Pancreas (tissue), 10 donors: Measurements from ENCODE around the gene FOXF2. TPM values are rescaled to one million over a fixed set of nuclear protein-coding genes. Genes with fewer than 3 reads are reported as not detected.
"Not testable (repeated sequence)": the region's sequence is repeated elsewhere in the genome, so short reads cannot be mapped to it uniquely, and the experiment has no call there.

Experiments
- ATAC-seq, 4 donors: fragments of 200-7000 bp; cut with Tn5 transposase; one replicate each; pipeline versions ENCODE4 v1.8.0 to v1.9.1; 2020; ENCODE audit warnings: mild to moderate bottlenecking in 4 of 4, moderate library complexity in 4 of 4
- DNase-seq, 6 donors: peaks; one replicate each; pipeline ENCODE4 v3.0.0-alpha.2; 2020
- FAIRE-seq: peaks from 2 replicates; lab custom pipeline; 2012; peaks lifted over from hg19 to GRCh38; lab: Jason Lieb, UNC
- H3K27ac ChIP-seq, 4 donors: fragments of 200-600 bp; sonication (generic); 1 replicate in 3 of 4; 2 replicates in 1 of 4; pipeline versions ENCODE4 v1.5.0 to v1.8.0; 2020
- H3K27me3 ChIP-seq, 4 donors: fragments of 200-600 bp; one replicate each; pipeline ENCODE4 v1.8.0; 2021
- H3K36me3 ChIP-seq, 3 donors: fragments of 200-600 bp; sonication (generic) in 1 of 3; one replicate each; pipeline versions ENCODE4 v1.5.0 to v1.8.0; 2020 to 2021
- H3K4me1 ChIP-seq, 3 donors: fragments of 200-600 bp; one replicate each; pipeline ENCODE4 v1.8.0; 2021
- H3K4me3 ChIP-seq, 4 donors: fragments of 200-600 bp; sonication (generic) in 2 of 4; one replicate each; pipeline versions ENCODE4 v1.5.0 to v1.8.0; 2020 to 2021
- H3K9me3 ChIP-seq, 4 donors: fragments of 200-600 bp; one replicate each; pipeline ENCODE4 v1.8.0; 2021
- CTCF ChIP-seq, 4 donors: fragments of 200-600 bp; sonication (generic) in 3 of 4; IDR thresholded peaks; one replicate each; pipeline versions ENCODE4 v1.5.0 to v1.8.0; 2021; ENCODE audit warnings: antibody characterized with exemption in 4 of 4
- WGBS, 2 donors: extraction: QIAGEN DNeasy Blood & Tissue Kit; methylation state at CpG; one replicate each; pipeline ENCODE4 v1.1.7; 2013; 5-methylcytosine and 5-hydroxymethylcytosine counted together
- intact Hi-C, 3 donors: fragments of 100-400 bp; cut with DNase I; formaldehyde crosslinking; loops; one replicate each; pipeline versions ENCODE4 v1.11.1 to v1.14.2; 2022
- polyA plus RNA-seq, 2 donors: library from polyadenylated mRNA; stranded (reverse); fragments of 200-250 nt; gene quantifications; one replicate each; pipeline ENCODE4 v1.2.3, GENCODE V29; 2013
- total RNA-seq, 6 donors: library from RNA; stranded (reverse); fragmentation: NEBNext Ultra II Directional in 4 of 6; extraction: Animal tissue kit (Norgen Biotek cat#: 25700) in 4 of 6; gene quantifications; one replicate each; pipeline versions ENCODE4 v1.2.1 to v1.2.4, GENCODE V29; 2021 to 2023
- donor health status: healthy with polysubstance abuse.
- donor health status: DM: no; HTN: no; CAD: no; lungs with moderate emphysema.
- donor health status: DM: no; HTN: no; CAD: no.
- donor health status: control.
- donor health status: control.
- donor health status: Bipolar disorder and iron deficiency.
- donor health status: DM: yes; HTN: yes; CAD: no.
- donor health status: DM: no; HTN: no; CAD: no.
- donor health status: DM: no; HTN: no; CAD: no.
- donor health status: DM: yes; HTN: yes; CAD: no.

Gene FOXF2
- total and polyA plus RNA-seq, 8 donors: 0.12 to 0.90 (median 0.35) TPM

GRCh38 chr6:1367771-1368170 lies 21.6 kb upstream of the FOXF2 start:
- FAIRE-seq (no peak), DNase-seq (no peak), ATAC-seq (no peak)
- H3K27me3 ChIP-seq: no peaks in the 10 kb centered on the region
- intact Hi-C loops: no loop called here
- WGBS, 2 donors: 80 to 89% methylated on average over 9 of the region's 9 CpGs
- no peaks in the 10 kb centered on the region for H3K4me1 ChIP-seq
- no peak overlapping the region for H3K4me3 ChIP-seq
- TF ChIP-seq CTCF (IDR thresholded peaks at IDR 0.05): no peak
- H3K9me3 ChIP-seq: no peaks in the 10 kb centered on the region
- H3K36me3 ChIP-seq: no peaks in the 10 kb centered on the region
- H3K27ac ChIP-seq: no peak overlapping the region

- no peaks in the 10 kb centered on the region for H3K9me3 ChIP-seq
- DNase-seq (no peak), ATAC-seq (no peak), FAIRE-seq (no peak)
- intact Hi-C loops: no loop called here
- H3K27ac ChIP-seq: no peak overlapping the region
- no peak for TF ChIP-seq CTCF (IDR thresholded peaks at IDR 0.05)
- H3K4me1 ChIP-seq: no peaks in the 10 kb centered on the region
- WGBS, 2 donors: 71 to 73% methylated on average over 9 of the region's 9 CpGs
- H3K4me3 ChIP-seq: no peak overlapping the region
- H3K36me3 ChIP-seq: no peaks in the 10 kb centered on the region
- no peaks in the 10 kb centered on the region for H3K27me3 ChIP-seq
Observed at GRCh38 chr6:1368940-1369339, 20.4 kb upstream of the FOXF2 start.

DNA sequence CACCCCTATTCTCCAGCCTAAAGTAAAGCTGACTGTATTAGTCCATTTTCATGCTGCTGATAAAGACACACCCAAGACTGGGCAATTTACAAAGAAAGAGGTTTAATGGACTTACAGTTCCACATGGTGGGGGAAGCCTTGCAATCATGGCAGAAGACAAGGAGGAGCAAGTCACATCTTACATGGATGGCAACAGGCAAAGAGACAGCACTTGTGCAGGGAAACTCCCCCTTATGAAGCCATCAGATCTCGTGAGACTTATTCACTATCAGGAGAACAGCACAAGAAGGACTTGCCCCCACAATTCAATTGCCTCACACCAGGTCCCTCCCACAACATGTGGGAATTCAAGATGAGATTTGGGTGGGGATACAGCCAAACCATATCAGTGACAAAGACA lies 19.7 kb upstream of the FOXF2 start:
- 68 to 85% methylated on average over 1 of the region's 1 CpG for WGBS, 2 donors
- ATAC-seq: not testable (repeated sequence)

GRCh38 chr6:1371933-1372332 lies 17.4 kb upstream of the FOXF2 start:
- Histone ChIP-seq H3K9me3 (no peaks in the 10 kb centered on the region), H3K27me3 (peaks cover 0 to 13% (median 8%) of the 10 kb centered on the region in 4 donors), H3K27ac (no peak overlapping the region), H3K4me1 (no peaks in the 10 kb centered on the region), H3K4me3 (no peak overlapping the region), H3K36me3 (no peaks in the 10 kb centered on the region)
- no peak for TF ChIP-seq CTCF (IDR thresholded peaks at IDR 0.05)
- DNase-seq (no peak), ATAC-seq (no peak), FAIRE-seq (no peak)
- WGBS, 2 donors: 34 to 46% methylated on average over 1 of the region's 1 CpG
- intact Hi-C loops: no loop called here

More for the DNA sequence above, 19.7 kb upstream of the FOXF2 start:
- H3K27me3 ChIP-seq, H3K4me1 ChIP-seq, H3K27ac ChIP-seq, DNase-seq, intact Hi-C loops, FAIRE-seq, H3K36me3 ChIP-seq, H3K9me3 ChIP-seq, H3K4me3 ChIP-seq: not testable (repeated sequence)

DNA sequence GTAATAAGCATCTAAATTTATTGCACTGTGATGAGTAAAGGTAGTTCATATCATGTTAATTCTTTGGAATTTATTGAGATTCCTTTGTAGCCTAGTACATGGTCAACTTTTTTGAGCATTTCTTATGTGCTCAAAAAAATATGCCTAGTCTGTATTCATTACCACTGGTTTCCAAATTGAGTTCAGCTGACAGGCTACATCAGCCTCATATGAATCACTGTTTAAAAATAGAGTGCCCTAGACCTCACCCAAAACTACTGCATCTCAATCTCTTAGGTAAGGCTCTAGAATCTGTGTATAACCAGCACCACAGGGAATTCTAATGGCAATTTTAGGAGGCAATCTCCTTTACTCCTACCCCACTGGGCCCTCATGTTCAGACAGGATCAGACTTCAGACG lies 16.7 kb upstream of the FOXF2 start:
- H3K9me3 ChIP-seq: no peaks in the 10 kb centered on the region
- no peak overlapping the region for H3K27ac ChIP-seq
- H3K36me3 ChIP-seq: no peaks in the 10 kb centered on the region
- no peak overlapping the region for H3K4me3 ChIP-seq
- ATAC-seq (no peak), DNase-seq (no peak), FAIRE-seq (no peak)
- intact Hi-C loops: no loop called here
- H3K27me3 ChIP-seq: peaks cover 0 to 21% (median 11%) of the 10 kb centered on the region in 4 donors
- TF ChIP-seq CTCF (IDR thresholded peaks at IDR 0.05): no peak
- WGBS, 2 donors: 72 to 85% methylated on average over 1 of the region's 1 CpG
- H3K4me1 ChIP-seq: no peaks in the 10 kb centered on the region
